Measurements from ENCODE around the gene CELSR2.

The CELSR2 gene

DNA sequence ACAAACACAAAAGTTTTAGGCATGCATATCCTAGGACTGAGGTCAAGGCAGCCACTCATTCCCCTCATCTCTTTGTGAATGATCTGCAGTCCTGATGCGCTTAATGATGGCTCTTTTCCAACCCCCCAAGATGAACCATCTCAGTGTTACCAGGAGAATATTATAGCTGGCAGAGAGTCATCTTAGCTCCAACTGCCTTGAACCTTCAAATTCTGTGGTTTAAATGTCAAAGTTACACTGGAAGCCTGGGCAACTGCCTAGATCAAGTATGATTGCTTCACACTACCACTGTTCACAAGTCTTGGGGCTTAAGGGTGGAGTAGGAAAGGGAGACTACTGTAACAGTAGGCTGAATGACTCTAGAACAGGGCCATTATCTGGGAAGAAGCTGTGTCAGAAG lies 65.5 kb downstream of the CELSR2 start:
- TF ChIP-seq GATA2 (IDR thresholded peaks at IDR 0.05; ENCODE audit: low read depth, low read length), result no peak
- TF ChIP-seq GATA3 (IDR thresholded peaks at IDR 0.05; ENCODE audit: low read depth, low read length), result no peak

DNA sequence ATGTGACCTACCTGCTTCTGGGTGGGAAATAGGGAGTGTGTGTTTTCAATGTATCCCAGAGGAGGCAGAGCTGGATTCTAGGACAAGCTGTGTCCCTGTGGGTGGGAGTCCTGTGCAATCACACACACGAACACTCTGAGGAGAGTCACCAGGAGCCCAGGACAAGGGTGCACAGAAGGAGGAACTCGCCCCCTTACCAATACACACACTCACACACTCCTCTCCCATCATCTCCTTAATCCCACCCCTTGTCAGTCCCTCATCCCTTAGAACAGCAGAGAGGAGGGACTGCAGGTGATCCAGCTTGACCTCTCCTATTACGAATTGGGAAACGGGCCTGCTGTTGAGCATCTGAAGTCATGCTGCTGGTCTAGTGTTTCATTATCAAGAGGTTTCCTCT lies 65.9 kb downstream of the CELSR2 start:
- no peak for TF ChIP-seq GATA3 (IDR thresholded peaks at IDR 0.05; ENCODE audit: low read depth, low read length)
- no peak for TF ChIP-seq GATA2 (IDR thresholded peaks at IDR 0.05; ENCODE audit: low read depth, low read length)

DNA sequence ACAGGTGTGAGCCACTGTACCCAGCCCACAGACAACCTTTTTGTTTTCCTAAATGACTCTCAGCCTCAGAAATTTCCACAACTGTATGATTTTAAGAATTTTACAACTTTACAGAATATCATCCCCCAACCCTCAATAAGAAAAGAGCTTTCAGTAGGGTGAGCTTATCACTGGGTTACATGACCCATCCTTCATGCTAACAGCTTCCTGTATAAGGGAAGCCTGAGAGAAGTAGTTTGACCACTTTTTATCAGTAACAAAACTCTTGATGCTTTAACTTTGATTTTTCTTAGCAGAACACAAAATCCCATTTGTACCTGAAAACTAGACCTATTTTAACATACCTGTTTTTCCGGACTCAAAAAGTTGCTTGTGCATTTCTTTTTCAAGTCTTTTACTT lies 67.2 kb downstream of the CELSR2 start:
- TF ChIP-seq GATA2 (IDR thresholded peaks at IDR 0.05; ENCODE audit: low read depth, low read length), result no peak
- TF ChIP-seq GATA3 (IDR thresholded peaks at IDR 0.05; ENCODE audit: low read depth, low read length), result no peak

DNA sequence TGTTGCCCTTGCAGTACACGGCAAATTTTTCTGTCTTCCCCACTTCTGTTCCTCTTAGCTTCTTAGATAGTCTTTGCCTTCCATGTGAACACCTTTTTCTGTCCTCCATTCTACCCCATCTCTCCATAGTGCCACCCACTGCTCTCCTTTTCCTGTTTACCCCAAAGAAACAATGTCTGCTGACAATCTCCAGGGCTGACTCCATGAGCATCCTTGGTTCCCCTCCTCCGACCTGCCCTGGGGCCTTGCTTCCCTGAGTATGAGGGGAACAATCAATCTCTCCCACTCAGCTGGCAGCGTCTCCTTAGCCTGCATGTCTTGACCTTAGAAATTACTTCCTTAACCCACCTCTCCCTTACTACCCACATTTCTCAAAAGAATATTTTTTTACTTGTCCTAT lies 69.8 kb downstream of the CELSR2 start:
- no peak for TF ChIP-seq GATA3 (IDR thresholded peaks at IDR 0.05; ENCODE audit: low read depth, low read length)
- no peak for TF ChIP-seq GATA2 (IDR thresholded peaks at IDR 0.05; ENCODE audit: low read depth, low read length)

DNA sequence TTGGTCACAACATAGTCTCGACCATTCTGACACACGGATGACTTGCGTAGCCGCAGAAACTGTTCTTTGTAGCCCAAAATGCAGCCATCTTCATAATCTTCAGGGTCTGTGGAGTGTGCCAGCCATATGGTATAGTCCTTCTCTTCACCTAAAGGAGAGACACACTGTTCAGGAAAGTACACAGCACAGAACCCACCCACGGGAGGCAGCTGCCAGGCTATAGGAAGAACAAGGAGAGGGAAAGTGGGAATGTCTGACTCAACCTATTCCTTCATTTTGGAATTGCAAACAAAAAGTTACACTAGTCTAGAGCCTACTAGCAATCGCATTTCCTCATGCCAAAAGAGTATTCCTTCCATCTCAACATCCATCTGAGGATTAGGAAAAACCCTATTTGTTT lies 73.6 kb downstream of the CELSR2 start:
- TF ChIP-seq GATA2 (IDR thresholded peaks at IDR 0.05; ENCODE audit: low read depth, low read length) (no peak), GATA3 (IDR thresholded peaks at IDR 0.05; ENCODE audit: low read depth, low read length) (no peak)
